A549 (cell line): ENCODE measurements around the gene TSPAN18. TPM values are rescaled to one million over a fixed set of nuclear protein-coding genes. Genes with fewer than 3 reads are reported as not detected.

Experiments used
- ATAC-seq, 2 experiments: fragments of 200-7000 bp in 1 of 2; fragments of >200 bp in 1 of 2; cut with Nextera tagmentation in 1 of 2; cut with Tn5 transposase in 1 of 2; 3 replicates each; pipeline versions ENCODE4 v1.8.0 to v1.9.1; 2018 to 2020; ENCODE audit warnings: mild to moderate bottlenecking in 1 of 2, moderate library complexity in 1 of 2
- CTCF ChIA-PET: fragments of 300-600 bp; sonication (Branson Sonifier 250); formaldehyde crosslinking; extraction: SDS; loops from one replicate; lab custom pipeline; 2021; ENCODE audit warnings: antibody characterized with exemption, inconsistent platforms; lab: Yijun Ruan, JAX
- POLR2A ChIA-PET: fragments of 350-600 bp; formaldehyde crosslinking; extraction: SDS; loops from one replicate; lab custom pipeline; 2021; ENCODE audit warnings: antibody characterized with exemption, inconsistent platforms; lab: Yijun Ruan, JAX
- DNase-seq, 2 experiments: peaks; one replicate each; pipeline versions ENCODE4 v3.0.0 to v3.0.0-alpha.2; 2011 to 2016; ENCODE audit warnings: low read depth in 1 of 2, low spot score in 1 of 2
- FAIRE-seq: peaks from 2 replicates; lab custom pipeline; 2011; peaks lifted over from hg19 to GRCh38; lab: Jason Lieb, UNC
- H3K27ac ChIP-seq, 2 experiments: fragments of >200 bp; sonication (Bioruptor Twin); formaldehyde crosslinking; 3 replicates each; pipeline ENCODE4 v1.5.1; 2016 to 2017
- H3K4me1 ChIP-seq: fragments of >200 bp; sonication (Bioruptor Twin); formaldehyde crosslinking; 3 replicates; pipeline ENCODE4 v1.6.1; 2016
- H3K4me2 ChIP-seq: fragments of >200 bp; sonication (Bioruptor Twin); formaldehyde crosslinking; 3 replicates; pipeline ENCODE4 v1.6.1; 2016
- H3K4me3 ChIP-seq: fragments of >200 bp; sonication (Bioruptor Twin); formaldehyde crosslinking; 3 replicates; pipeline ENCODE4 v1.5.1; 2016
- H3K9me3 ChIP-seq: fragments of >200 bp; sonication (Bioruptor Twin); formaldehyde crosslinking; 3 replicates; pipeline ENCODE4 v1.6.1; 2016
- ATOH8 ChIP-seq: fragments of 250-450 bp; sonication (Bioruptor Pico); IDR thresholded peaks from 2 replicates; pipeline ENCODE4 v1.5.0; 2020; ENCODE audit warnings: low read depth, mild to moderate bottlenecking, moderate library complexity
- BHLHE40 ChIP-seq: IDR thresholded peaks from 2 replicates; pipeline ENCODE4 v1.6.1; 2012; ENCODE audit warnings: low read depth, low read length, inconsistent platforms
- CBX2 ChIP-seq: fragments of 200-600 bp; sonication (generic); IDR thresholded peaks from 2 replicates; pipeline ENCODE4 v1.6.1; 2016; ENCODE audit warnings: low read depth, mild to moderate bottlenecking, borderline replicate concordance
- CBX8 ChIP-seq: fragments of 200-600 bp; sonication (generic); IDR thresholded peaks from 2 replicates; pipeline ENCODE4 v1.6.1; 2016
- CHD2 ChIP-seq: fragments of 150-350 bp; IDR thresholded peaks from 2 replicates; pipeline ENCODE4 v1.6.1; 2014; ENCODE audit warnings: low read length; ENCODE audit not compliant: partially characterized antibody
- CHD4 ChIP-seq: fragments of 200-600 bp; sonication (generic); IDR thresholded peaks from 2 replicates; pipeline ENCODE4 v1.6.1; 2016; ENCODE audit warnings: antibody characterized with exemption, mild to moderate bottlenecking, borderline replicate concordance
- EHF ChIP-seq: fragments of 250-450 bp; sonication (Bioruptor Pico); IDR thresholded peaks from 2 replicates; pipeline ENCODE4 v1.5.0; 2020; ENCODE audit warnings: mild to moderate bottlenecking
- EHMT2 ChIP-seq: fragments of 200-600 bp; sonication (generic); IDR thresholded peaks from 2 replicates; pipeline ENCODE4 v1.6.1; 2016; ENCODE audit warnings: antibody characterized with exemption, low read depth, mild to moderate bottlenecking, moderate library complexity
- ESRRA ChIP-seq: fragments of 150-350 bp; IDR thresholded peaks from 2 replicates; pipeline ENCODE4 v1.6.1; 2014; ENCODE audit warnings: mild to moderate bottlenecking, low read length, borderline replicate concordance
- FOXS1 ChIP-seq: fragments of 250-450 bp; sonication (Bioruptor Pico); IDR thresholded peaks from 2 replicates; pipeline ENCODE4 v1.5.0; 2020; ENCODE audit warnings: mild to moderate bottlenecking, moderate library complexity
- GATA3 ChIP-seq: IDR thresholded peaks from 2 replicates; pipeline ENCODE4 v1.6.1; 2012; ENCODE audit warnings: borderline replicate concordance
- HEYL ChIP-seq: fragments of 250-450 bp; sonication (Bioruptor Pico); IDR thresholded peaks from 2 replicates; pipeline ENCODE4 v1.8.0; 2021; ENCODE audit warnings: mild to moderate bottlenecking, moderate library complexity
- HOXB5 ChIP-seq: fragments of 250-450 bp; sonication (Bioruptor Pico); IDR thresholded peaks from 2 replicates; pipeline ENCODE4 v1.5.0; 2020; ENCODE audit warnings: mild to moderate bottlenecking, moderate library complexity
- JUNB ChIP-seq: fragments of >200 bp; sonication (Bioruptor Twin); formaldehyde crosslinking; IDR thresholded peaks from 2 replicates; pipeline ENCODE4 v1.6.1; 2016
- KDM5A ChIP-seq: fragments of 200-600 bp; sonication (generic); IDR thresholded peaks from 2 replicates; pipeline ENCODE4 v1.6.1; 2016; ENCODE audit warnings: antibody characterized with exemption, mild to moderate bottlenecking
- MAFK ChIP-seq: fragments of 450-650 bp; IDR thresholded peaks from 2 replicates; pipeline ENCODE4 v1.6.1; 2014; ENCODE audit not compliant: partially characterized antibody
- MAX ChIP-seq: IDR thresholded peaks from 2 replicates; pipeline ENCODE4 v1.6.1; 2012
- NPAS2 ChIP-seq: fragments of 250-450 bp; sonication (Bioruptor Pico); IDR thresholded peaks from 2 replicates; pipeline ENCODE4 v1.8.0; 2022; ENCODE audit warnings: mild to moderate bottlenecking, moderate library complexity, borderline replicate concordance
- PHF8 ChIP-seq: fragments of 200-600 bp; sonication (generic); IDR thresholded peaks from 2 replicates; pipeline ENCODE4 v1.6.1; 2016; ENCODE audit warnings: low read depth, mild to moderate bottlenecking, antibody characterized with exemption, moderate library complexity, borderline replicate concordance
- RCOR1 ChIP-seq: fragments of 150-350 bp; IDR thresholded peaks from 2 replicates; pipeline ENCODE4 v1.6.1; 2014; ENCODE audit warnings: antibody characterized with exemption, low read length, low read depth
- RFX5 ChIP-seq: fragments of 450-650 bp; IDR thresholded peaks from 2 replicates; pipeline ENCODE4 v1.7.1; 2014; ENCODE audit warnings: antibody characterized with exemption, mild to moderate bottlenecking, moderate library complexity
- SMC3 ChIP-seq: fragments of >200 bp; sonication (Bioruptor Twin); formaldehyde crosslinking; IDR thresholded peaks from 3 replicates; pipeline ENCODE4 v1.6.1; 2018; ENCODE audit warnings: inconsistent platforms
- TP53 ChIP-seq: fragments of 250-450 bp; sonication (Bioruptor Pico); IDR thresholded peaks from 2 replicates; pipeline ENCODE4 v1.5.0; 2021; ENCODE audit warnings: mild to moderate bottlenecking, moderate library complexity
- ZNF302 ChIP-seq: fragments of 250-450 bp; sonication (Bioruptor Pico); IDR thresholded peaks from 2 replicates; pipeline ENCODE4 v1.9.0; 2021; ENCODE audit warnings: inconsistent platforms, mild to moderate bottlenecking, moderate library complexity
- ZSCAN20 ChIP-seq: fragments of 250-450 bp; sonication (Bioruptor Pico); IDR thresholded peaks from 2 replicates; pipeline ENCODE4 v1.8.0; 2022; ENCODE audit warnings: mild to moderate bottlenecking, moderate library complexity
- WGBS: methylation state at CpG from one replicate; pipeline ENCODE4 v1.1.6; 2017; ENCODE audit errors: missing lambda C conversion rate; 5-methylcytosine and 5-hydroxymethylcytosine counted together
- polyA plus RNA-seq, 4 experiments: library from polyadenylated mRNA; depleted of rRNA in 3 of 4; stranded (reverse); fragments of >200 nt; fragmentation: RNase III in 1 of 4; extraction: RNeasy Plus Mini Kit Qiagen cat#74134 plus additional on column Dnase treatment in 1 of 4; gene quantifications; 2 replicates in 3 of 4; 3 replicates in 1 of 4; pipeline ENCODE4 v1.2.3, GENCODE V29; 2011 to 2017

Gene TSPAN18
- polyA plus RNA-seq, 2 of the 4 experiments (the other 2 are of a cell fraction): 0.81 to 4.5 TPM

DNA sequence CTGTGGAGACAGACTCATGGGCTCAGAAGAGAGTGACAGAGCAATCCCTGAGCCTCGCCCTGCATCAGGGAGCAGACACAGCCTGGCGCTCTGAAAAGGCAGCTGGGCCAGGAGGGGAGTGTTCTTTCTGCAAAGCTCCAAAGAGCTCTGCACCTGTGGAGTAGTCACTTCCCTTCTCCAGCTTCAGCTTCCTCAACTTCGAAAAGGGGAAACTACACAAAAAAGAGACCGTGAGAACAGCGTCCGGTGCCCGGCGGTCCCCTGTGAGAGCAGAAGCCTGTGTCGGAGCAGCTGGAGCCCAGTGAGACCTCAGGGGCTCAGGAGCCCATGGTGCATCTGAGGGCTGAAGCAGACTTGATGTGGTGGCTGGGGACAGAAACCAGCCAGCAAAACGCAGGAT is 188.9 kb downstream of the TSPAN18 start:
- ChIA-PET CTCF (interaction anchor here (1.2 to 16.4 kb wide), 4 partner anchors 13 to 293 kb away, joined by 5 to 400 read pairs (median 34); no protein-coding TSS in a partner anchor), POLR2A (no interaction called here)
- Histone ChIP-seq H3K4me3 (no peak overlapping the region), H3K4me1 (no peaks in the 10 kb centered on the region), H3K4me2 (no peak overlapping the region), H3K9me3 (no peaks in the 10 kb centered on the region), H3K27ac (no peak overlapping the region)
- TF ChIP-seq HEYL (CRISPR knock-in tag): no peak
- TF ChIP-seq EHF (CRISPR knock-in tag): no peak
- TF ChIP-seq RCOR1: no peak
- TF ChIP-seq TP53 (CRISPR knock-in tag): no peak
- TF ChIP-seq MAFK: no peak
- no peak for TF ChIP-seq MAX
- TF ChIP-seq NPAS2 (CRISPR knock-in tag): no peak
- TF ChIP-seq HOXB5 (CRISPR knock-in tag): no peak
- no peak for TF ChIP-seq ESRRA
- TF ChIP-seq ZSCAN20 (CRISPR knock-in tag): no peak
- TF ChIP-seq GATA3: no peak
- no peak for TF ChIP-seq CHD2
- no peak for TF ChIP-seq PHF8
- WGBS: 73% methylated on average over 8 of the region's 10 CpGs
- ATAC-seq: no peak
- no peak for FAIRE-seq
- DNase-seq: no peak

DNA sequence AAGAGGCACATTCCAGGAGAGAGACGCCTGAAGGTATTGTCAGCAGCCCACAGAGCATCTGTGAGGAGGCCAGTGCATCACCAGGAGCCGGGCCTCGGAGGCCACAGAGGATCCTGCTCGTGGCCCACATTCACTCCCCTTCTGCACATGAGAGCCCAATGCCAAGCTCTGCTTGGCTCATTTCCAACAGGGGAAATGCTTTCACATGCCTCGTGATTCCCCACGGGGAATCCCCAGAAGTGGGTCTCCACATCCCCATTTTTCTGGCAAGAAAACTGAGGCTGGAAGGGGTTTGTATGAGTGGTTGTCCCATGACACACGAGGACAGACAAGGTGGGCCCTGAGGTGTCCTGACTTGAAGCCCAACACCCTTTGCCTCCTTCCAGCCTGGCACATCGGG is 189.6 kb downstream of the TSPAN18 start:
- 62% methylated on average over 8 of the region's 8 CpGs for WGBS
- FAIRE-seq (no peak), ATAC-seq (no peak), DNase-seq (no peak)
- ChIA-PET POLR2A (no interaction called here), CTCF (interaction anchor here (1.4 to 16.4 kb wide), 4 partner anchors 12 to 293 kb away, joined by 3 to 400 read pairs (median 34); no protein-coding TSS in a partner anchor)
- H3K4me2 ChIP-seq: no peak overlapping the region
- H3K4me3 ChIP-seq: no peak overlapping the region
- H3K4me1 ChIP-seq: no peaks in the 10 kb centered on the region
- no peaks in the 10 kb centered on the region for H3K9me3 ChIP-seq
- no peak overlapping the region for H3K27ac ChIP-seq
- TF ChIP-seq BHLHE40: no peak

GRCh38 chr11:44916801-44917385 is 190.1 kb downstream of the TSPAN18 start:
- POLR2A ChIA-PET: no interaction called here
- DNase-seq: no peak
- 65% methylated on average over 5 of the region's 10 CpGs for WGBS

DNA sequence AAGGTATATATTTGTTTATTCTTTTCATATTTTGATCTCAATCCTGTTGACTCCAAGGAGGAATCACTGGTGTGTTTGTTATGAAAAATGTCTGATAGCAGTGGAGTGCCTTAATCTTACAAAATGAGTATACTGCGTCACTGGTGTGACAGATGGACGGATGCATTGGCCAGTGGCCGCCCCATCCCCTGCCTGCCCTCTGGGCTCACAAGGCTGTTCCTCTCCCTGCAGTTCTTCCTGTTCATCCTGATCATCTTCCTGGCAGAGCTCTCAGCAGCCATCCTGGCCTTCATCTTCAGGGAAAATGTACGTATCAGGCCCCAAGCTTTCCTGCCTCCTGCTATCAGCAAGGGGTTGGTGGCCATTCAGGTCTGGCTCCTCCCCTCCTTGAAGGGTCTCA is 191.0 kb downstream of the TSPAN18 start:
- POLR2A ChIA-PET: no interaction called here
- 92% methylated on average over 4 of the region's 4 CpGs for whole genome bisulfite sequencing
- CTCF ChIA-PET: interaction anchor here (8.2 to 16.4 kb wide), 2 partner anchors 11 to 295 kb away, joined by 62 to 400 read pairs; no protein-coding TSS in a partner anchor

More at GRCh38 chr11:44916801-44917385, 190.1 kb downstream of the TSPAN18 start:
- TF ChIP-seq HOXB5 (CRISPR knock-in tag): no peak
- TF ChIP-seq BHLHE40: no peak
- TF ChIP-seq ATOH8 (CRISPR knock-in tag): no peak
- TF ChIP-seq GATA3: no peak
- TF ChIP-seq JUNB: no peak
- TF ChIP-seq RFX5: no peak
- no peak for TF ChIP-seq KDM5A
- TF ChIP-seq CBX8: no peak
- no peak for TF ChIP-seq ZSCAN20 (CRISPR knock-in tag)
- TF ChIP-seq SMC3: no peak
- no peak for TF ChIP-seq RCOR1
- TF ChIP-seq ZNF302: no peak
- no peak for TF ChIP-seq TP53 (CRISPR knock-in tag)
- Histone ChIP-seq H3K27ac (no peak overlapping the region), H3K4me2 (no peak overlapping the region), H3K4me3 (no peak overlapping the region), H3K4me1 (no peaks in the 10 kb centered on the region), H3K9me3 (no peaks in the 10 kb centered on the region)
- no peak; a peak in 2 of 6 replicates for ATAC-seq
- CTCF ChIA-PET: interaction anchor here (1.4 to 16.4 kb wide), 3 partner anchors 12 to 294 kb away, joined by 3 to 400 read pairs (median 62); no protein-coding TSS in a partner anchor
- FAIRE-seq: no peak

More for the DNA sequence above, 191.0 kb downstream of the TSPAN18 start:
- no peak overlapping the region for H3K4me3 ChIP-seq
- H3K4me2 ChIP-seq: no peak overlapping the region
- DNase-seq (no peak), ATAC-seq (no peak), FAIRE-seq (no peak)
- no peaks in the 10 kb centered on the region for H3K9me3 ChIP-seq
- no peaks in the 10 kb centered on the region for H3K4me1 ChIP-seq
- no peak overlapping the region for H3K27ac ChIP-seq
- TF ChIP-seq FOXS1 (CRISPR knock-in tag) (no peak), CHD4 (no peak), CBX2 (no peak), ZSCAN20 (CRISPR knock-in tag) (no peak), EHMT2 (no peak)
